Measurements from ENCODE around the gene PTP4A1.
"Not testable (repeated sequence)": the region's sequence is repeated elsewhere in the genome, so short reads cannot be mapped to it uniquely, and the experiment has no call there.

Gene PTP4A1

GRCh38 chr6:63572044-63572746 is at the start of gene PTP4A1, which contains the start of gene LOC128125822:
Gene PTP4A1 (plus strand): TSS chr6:63572480. CDS start chr6:63576881, 4,401 bp downstream.
Gene LOC128125822 (plus strand): TSS chr6:63572480.
- peak; percentile 89 for DNase-seq

- not testable (repeated sequence) for DNase-seq
Observed at GRCh38 chr6:63522911-63523287, 49.4 kb upstream of the PTP4A1 start.

- no peak for DNase-seq
Observed at GRCh38 chr6:63523630-63524029, 48.6 kb upstream of the PTP4A1 start.

- no peak for DNase-seq
Observed at GRCh38 chr6:63525186-63525878, 46.9 kb upstream of the PTP4A1 start.

- DNase-seq, result no peak
Observed at GRCh38 chr6:63526931-63527330, 45.3 kb upstream of the PTP4A1 start.

- DNase-seq, result no peak
Observed at GRCh38 chr6:63527658-63528514, 44.4 kb upstream of the PTP4A1 start.

GRCh38 chr6:63529498-63529897 is 42.8 kb upstream of the PTP4A1 start:
- no peak for DNase-seq

GRCh38 chr6:63530182-63530581 is 42.1 kb upstream of the PTP4A1 start:
- no peak for DNase-seq

- DNase-seq, result no peak
Observed at GRCh38 chr6:63530991-63531390, 41.3 kb upstream of the PTP4A1 start.

GRCh38 chr6:63533026-63533425 is 39.3 kb upstream of the PTP4A1 start:
- no peak for DNase-seq

GRCh38 chr6:63533952-63534351 is 38.3 kb upstream of the PTP4A1 start:
- no peak for DNase-seq

GRCh38 chr6:63537201-63537958 is 34.9 kb upstream of the PTP4A1 start:
- no peak for DNase-seq

- no peak for DNase-seq
Observed at GRCh38 chr6:63537959-63538300, 34.4 kb upstream of the PTP4A1 start.

GRCh38 chr6:63538550-63538949 is 33.7 kb upstream of the PTP4A1 start:
- DNase-seq, result no peak

- no peak for DNase-seq
Observed at GRCh38 chr6:63543001-63543400, 29.3 kb upstream of the PTP4A1 start.

GRCh38 chr6:63543982-63544381 is 28.3 kb upstream of the PTP4A1 start:
- DNase-seq, result no peak

- no peak for DNase-seq
Observed at GRCh38 chr6:63546236-63546635, 26.0 kb upstream of the PTP4A1 start.

- DNase-seq, result no peak
Observed at GRCh38 chr6:63546697-63547096, 25.6 kb upstream of the PTP4A1 start.

- DNase-seq, result no peak
Observed at GRCh38 chr6:63549076-63549475, 23.2 kb upstream of the PTP4A1 start.

GRCh38 chr6:63553208-63553607 is 19.1 kb upstream of the PTP4A1 start:
- no peak for DNase-seq

- no peak for DNase-seq
Observed at GRCh38 chr6:63553900-63554299, 18.4 kb upstream of the PTP4A1 start.

- no peak for DNase-seq
Observed at GRCh38 chr6:63554782-63555181, 17.5 kb upstream of the PTP4A1 start.

GRCh38 chr6:63556369-63556768 is 15.9 kb upstream of the PTP4A1 start:
- DNase-seq, result no peak
